Measurements from ENCODE around the gene FAM180B. TPM values are rescaled to one million over a fixed set of nuclear protein-coding genes. Genes with fewer than 3 reads are reported as not detected.

FAM180B gene
- polyA plus RNA-seq, 1 experiment = not detected

DNA sequence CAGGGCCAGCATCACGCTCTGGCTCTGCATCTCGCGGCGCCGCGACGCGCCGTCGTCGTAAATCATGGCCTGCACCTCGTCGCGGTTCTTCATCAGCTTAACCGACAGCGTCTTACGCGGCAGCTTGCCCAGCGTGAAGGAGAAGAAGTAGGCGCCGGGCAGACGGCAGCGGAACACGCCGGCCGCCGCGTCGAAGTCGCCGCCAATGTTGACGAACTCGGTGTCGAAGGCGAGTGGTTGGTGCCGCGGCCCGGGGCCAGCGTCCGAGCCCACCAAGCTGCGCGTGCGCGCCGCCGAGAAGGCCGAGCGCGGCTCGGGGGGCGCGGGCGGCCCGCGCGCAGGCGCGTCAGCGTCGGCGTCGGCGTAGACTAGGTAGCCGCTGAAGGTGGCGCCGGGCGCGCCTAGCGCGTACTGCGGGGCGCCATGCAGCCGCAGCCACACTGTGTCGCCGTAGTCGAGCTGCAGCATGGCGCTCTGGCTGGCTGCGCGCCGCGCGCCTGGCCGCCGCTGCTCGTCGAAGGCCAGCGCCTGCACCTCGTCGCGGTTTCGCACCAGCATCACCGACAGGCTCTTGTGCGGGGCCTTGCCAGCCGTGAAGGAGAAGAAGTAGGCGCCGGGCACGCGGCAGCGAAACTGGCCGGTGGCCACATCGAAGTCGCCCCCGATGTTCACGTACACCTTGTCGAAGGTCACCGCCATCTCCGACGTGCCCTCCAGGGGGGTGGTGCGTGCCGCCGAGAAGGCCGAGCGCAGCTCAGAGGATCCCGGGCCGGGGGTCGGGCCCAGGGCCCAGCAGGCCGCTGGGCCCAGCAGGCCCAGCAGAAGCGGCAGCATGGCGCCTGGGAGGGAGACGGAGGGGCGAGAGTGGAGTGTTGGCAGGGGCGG lies 3.7 kb downstream of the FAM180B start:
- no peak overlapping the region for H3K27ac ChIP-seq (ENCODE audit: low read depth, low read length)
- POLR2A ChIA-PET = interaction anchor here (0.5 kb wide), 1 partner anchor 128 kb away, joined by 4 read pairs; no protein-coding TSS in a partner anchor
- CTCF ChIA-PET = no interaction called here
- H3K9me3 ChIP-seq (ENCODE audit: control insufficient read depth, insufficient read depth, low read length) = peaks cover 8% of the 10 kb centered on the region; the same call in 1 of the 2 replicates
- H3K27me3 ChIP-seq (ENCODE audit: control insufficient read depth, insufficient read depth, low read length) = peaks cover 39% of the 10 kb centered on the region
- no peak for DNase-seq (ENCODE audit: low read depth, low spot score)
- peak overlapping the region; percentile 34; the same call in 1 of the 2 replicates for H3K4me3 ChIP-seq (ENCODE audit: low read depth, low read length)
- TF ChIP-seq, protein P1, sequence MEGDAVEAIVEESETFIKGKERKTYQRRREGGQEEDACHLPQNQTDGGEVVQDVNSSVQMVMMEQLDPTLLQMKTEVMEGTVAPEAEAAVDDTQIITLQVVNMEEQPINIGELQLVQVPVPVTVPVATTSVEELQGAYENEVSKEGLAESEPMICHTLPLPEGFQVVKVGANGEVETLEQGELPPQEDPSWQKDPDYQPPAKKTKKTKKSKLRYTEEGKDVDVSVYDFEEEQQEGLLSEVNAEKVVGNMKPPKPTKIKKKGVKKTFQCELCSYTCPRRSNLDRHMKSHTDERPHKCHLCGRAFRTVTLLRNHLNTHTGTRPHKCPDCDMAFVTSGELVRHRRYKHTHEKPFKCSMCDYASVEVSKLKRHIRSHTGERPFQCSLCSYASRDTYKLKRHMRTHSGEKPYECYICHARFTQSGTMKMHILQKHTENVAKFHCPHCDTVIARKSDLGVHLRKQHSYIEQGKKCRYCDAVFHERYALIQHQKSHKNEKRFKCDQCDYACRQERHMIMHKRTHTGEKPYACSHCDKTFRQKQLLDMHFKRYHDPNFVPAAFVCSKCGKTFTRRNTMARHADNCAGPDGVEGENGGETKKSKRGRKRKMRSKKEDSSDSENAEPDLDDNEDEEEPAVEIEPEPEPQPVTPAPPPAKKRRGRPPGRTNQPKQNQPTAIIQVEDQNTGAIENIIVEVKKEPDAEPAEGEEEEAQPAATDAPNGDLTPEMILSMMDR (IDR thresholded peaks at IDR 0.05; ENCODE audit: low read depth, low read length) = no peak

DNA sequence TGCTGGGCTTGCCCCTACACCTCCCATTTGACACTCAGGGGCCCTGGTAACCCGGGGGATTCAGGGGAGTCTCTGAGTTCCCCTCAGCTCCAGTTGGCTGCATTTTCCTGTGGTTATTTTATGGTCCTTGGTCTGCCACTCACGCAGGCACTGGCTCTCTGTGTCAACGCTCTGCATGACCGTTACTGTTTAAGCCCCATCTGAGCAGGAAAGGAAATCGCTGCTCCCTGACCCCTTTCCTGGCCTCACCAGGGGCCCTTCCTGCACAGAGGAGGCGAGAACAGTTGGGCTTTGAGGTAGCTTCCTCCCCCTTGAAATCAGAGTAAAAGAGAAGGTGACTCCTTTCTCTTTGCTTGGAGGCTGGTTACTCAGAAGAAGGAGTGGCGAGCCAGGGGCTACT lies 5.3 kb downstream of the FAM180B start:
- H3K27me3 ChIP-seq (ENCODE audit: control insufficient read depth, insufficient read depth, low read length) = peaks cover 45% of the 10 kb centered on the region
- CTCF ChIA-PET = interaction anchor here (0.5 kb wide), 1 partner anchor 109 kb away, joined by 3 read pairs; no protein-coding TSS in a partner anchor
- POLR2A ChIA-PET = interaction anchor here (0.6 kb wide), 1 partner anchor 9 kb away, joined by 3 read pairs; no protein-coding TSS in a partner anchor

DNA sequence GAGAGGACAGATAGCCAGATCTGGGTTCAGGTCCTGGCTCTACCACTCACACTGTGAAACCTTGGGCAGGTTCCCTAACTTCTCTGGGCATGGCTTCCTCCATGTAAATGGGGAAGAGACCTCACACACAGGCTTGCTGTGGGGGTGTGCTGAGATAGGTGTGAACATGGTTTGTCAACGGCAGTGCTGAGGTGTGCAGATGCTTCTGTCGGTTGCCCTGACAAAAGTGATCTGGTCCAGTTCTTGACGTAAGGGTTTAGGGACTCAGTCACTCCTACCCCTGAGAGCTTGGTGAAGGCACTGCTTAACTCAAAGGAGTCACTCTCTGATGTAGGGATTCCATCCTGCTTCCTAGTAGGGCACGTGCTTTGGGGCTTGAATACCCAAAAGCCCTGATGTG lies 5.8 kb downstream of the FAM180B start:
- POLR2A ChIA-PET = no interaction called here
- Histone ChIP-seq H3K9me3 (ENCODE audit: control insufficient read depth, insufficient read depth, low read length) (peaks cover 8% of the 10 kb centered on the region; the same call in 1 of the 2 replicates), H3K27me3 (ENCODE audit: control insufficient read depth, insufficient read depth, low read length) (peaks cover 45% of the 10 kb centered on the region), H3K4me3 (ENCODE audit: low read depth, low read length) (no peak overlapping the region), H3K27ac (ENCODE audit: low read depth, low read length) (no peak overlapping the region)
- CTCF ChIA-PET = no interaction called here
- DNase-seq (ENCODE audit: low read depth, low spot score) = no peak
- TF ChIP-seq, protein P1 (IDR thresholded peaks at IDR 0.05; ENCODE audit: low read depth, low read length) = no peak

More for the DNA sequence above, 5.3 kb downstream of the FAM180B start:
- Histone ChIP-seq H3K27ac (ENCODE audit: low read depth, low read length) (no peak overlapping the region), H3K4me3 (ENCODE audit: low read depth, low read length) (no peak overlapping the region), H3K9me3 (ENCODE audit: control insufficient read depth, insufficient read depth, low read length) (peaks cover 8% of the 10 kb centered on the region; the same call in 1 of the 2 replicates)
- DNase-seq (ENCODE audit: low read depth, low spot score) = no peak
- TF ChIP-seq, protein P1 (IDR thresholded peaks at IDR 0.05; ENCODE audit: low read depth, low read length) = no peak

DNA sequence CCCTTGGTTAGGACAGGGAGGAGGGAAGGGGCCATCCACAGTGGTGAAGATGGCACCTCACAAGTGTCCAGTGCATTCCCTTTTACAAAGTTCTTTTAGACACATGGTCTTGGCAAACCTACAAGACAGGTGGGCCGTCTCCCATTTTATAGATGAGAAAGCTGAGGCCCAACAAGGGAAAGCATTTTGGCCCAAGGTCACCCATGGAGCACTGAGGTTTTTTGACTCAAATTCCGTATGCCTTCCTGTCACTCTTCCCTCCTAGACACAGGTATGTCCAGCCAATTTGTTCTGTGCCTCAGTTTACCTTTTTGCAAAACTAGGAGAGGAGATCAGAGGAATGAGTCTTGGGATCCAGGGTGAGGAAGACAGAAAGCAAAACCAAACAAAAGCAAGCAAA lies 6.5 kb downstream of the FAM180B start:
- Histone ChIP-seq H3K27me3 (ENCODE audit: control insufficient read depth, insufficient read depth, low read length) (peaks cover 45% of the 10 kb centered on the region), H3K4me3 (ENCODE audit: low read depth, low read length) (no peak overlapping the region), H3K27ac (ENCODE audit: low read depth, low read length) (no peak overlapping the region), H3K9me3 (ENCODE audit: control insufficient read depth, insufficient read depth, low read length) (peaks cover 8% of the 10 kb centered on the region; the same call in 1 of the 2 replicates)
- no peak for DNase-seq (ENCODE audit: low read depth, low spot score)
- POLR2A ChIA-PET = no interaction called here
- TF ChIP-seq, protein P1 (IDR thresholded peaks at IDR 0.05; ENCODE audit: low read depth, low read length) = no peak
- CTCF ChIA-PET = no interaction called here

DNA sequence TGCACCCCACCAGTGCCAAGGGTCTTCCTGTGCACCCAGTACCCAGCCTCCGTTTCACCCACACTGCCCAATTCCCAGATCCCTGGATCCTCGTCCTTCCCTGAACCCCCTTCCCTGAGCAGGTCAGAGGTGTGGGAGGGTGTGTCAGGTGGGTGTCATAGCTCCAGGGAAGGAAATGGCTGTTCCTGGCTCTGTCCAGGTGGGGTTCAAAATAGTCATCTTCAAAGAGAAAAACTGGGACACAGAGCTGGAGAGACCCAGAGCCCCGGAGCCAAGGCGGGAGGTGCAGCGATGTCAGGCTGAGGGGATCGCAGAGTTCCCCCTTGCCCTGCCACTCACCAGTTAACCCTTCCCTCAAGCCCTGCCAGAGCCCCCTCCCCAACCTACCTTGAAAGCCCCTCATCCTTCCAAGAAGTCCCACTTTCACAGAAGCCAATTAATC lies 7.0 kb downstream of the FAM180B start:
- CTCF ChIA-PET = no interaction called here
- Histone ChIP-seq H3K4me3 (ENCODE audit: low read depth, low read length) (no peak overlapping the region; the same call in 1 of the 2 replicates), H3K27ac (ENCODE audit: low read depth, low read length) (no peak overlapping the region), H3K27me3 (ENCODE audit: control insufficient read depth, insufficient read depth, low read length) (peaks cover 45% of the 10 kb centered on the region), H3K9me3 (ENCODE audit: control insufficient read depth, insufficient read depth, low read length) (peaks cover 8% of the 10 kb centered on the region; the same call in 1 of the 2 replicates)
- POLR2A ChIA-PET = no interaction called here
- DNase-seq (ENCODE audit: low read depth, low spot score) = no peak
- TF ChIP-seq, protein P1 (IDR thresholded peaks at IDR 0.05; ENCODE audit: low read depth, low read length) = no peak

All from AG04450 (cell line).